Measurements from ENCODE around the gene DOP1B.
"Not testable (repeated sequence)": the region's sequence is repeated elsewhere in the genome, so short reads cannot be mapped to it uniquely, and the experiment has no call there.

DOP1B gene, protein sequence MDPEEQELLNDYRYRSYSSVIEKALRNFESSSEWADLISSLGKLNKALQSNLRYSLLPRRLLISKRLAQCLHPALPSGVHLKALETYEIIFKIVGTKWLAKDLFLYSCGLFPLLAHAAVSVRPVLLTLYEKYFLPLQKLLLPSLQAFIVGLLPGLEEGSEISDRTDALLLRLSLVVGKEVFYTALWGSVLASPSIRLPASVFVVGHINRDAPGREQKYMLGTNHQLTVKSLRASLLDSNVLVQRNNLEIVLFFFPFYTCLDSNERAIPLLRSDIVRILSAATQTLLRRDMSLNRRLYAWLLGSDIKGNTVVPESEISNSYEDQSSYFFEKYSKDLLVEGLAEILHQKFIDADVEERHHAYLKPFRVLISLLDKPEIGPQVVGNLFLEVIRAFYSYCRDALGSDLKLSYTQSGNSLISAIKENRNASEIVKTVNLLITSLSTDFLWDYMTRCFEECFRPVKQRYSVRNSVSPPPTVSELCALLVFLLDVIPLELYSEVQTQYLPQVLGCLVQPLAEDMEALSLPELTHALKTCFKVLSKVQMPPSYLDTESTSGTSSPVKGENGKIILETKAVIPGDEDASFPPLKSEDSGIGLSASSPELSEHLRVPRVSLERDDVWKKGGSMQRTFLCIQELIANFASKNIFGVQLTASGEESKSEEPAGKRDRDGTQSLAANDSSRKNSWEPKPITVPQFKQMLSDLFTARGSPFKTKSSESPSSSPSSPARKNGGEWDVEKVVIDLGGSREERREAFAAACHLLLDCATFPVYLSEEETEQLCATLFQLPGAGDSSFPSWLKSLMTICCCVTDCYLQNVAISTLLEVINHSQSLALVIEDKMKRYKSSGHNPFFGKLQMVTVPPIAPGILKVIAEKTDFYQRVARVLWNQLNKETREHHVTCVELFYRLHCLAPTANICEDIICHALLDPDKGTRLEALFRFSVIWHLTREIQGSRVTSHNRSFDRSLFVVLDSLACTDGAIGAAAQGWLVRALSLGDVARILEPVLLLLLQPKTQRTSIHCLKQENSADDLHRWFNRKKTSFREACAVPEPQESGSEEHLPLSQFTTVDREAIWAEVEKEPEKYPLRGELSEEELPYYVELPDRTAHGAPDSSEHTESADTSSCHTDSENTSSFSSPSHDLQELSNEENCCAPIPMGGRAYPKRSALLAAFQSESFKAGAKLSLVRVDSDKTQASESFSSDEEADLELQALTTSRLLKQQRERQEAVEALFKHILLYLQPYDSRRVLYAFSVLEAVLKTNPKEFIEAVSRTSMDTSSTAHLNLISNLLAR (N-terminal part only)

DNA sequence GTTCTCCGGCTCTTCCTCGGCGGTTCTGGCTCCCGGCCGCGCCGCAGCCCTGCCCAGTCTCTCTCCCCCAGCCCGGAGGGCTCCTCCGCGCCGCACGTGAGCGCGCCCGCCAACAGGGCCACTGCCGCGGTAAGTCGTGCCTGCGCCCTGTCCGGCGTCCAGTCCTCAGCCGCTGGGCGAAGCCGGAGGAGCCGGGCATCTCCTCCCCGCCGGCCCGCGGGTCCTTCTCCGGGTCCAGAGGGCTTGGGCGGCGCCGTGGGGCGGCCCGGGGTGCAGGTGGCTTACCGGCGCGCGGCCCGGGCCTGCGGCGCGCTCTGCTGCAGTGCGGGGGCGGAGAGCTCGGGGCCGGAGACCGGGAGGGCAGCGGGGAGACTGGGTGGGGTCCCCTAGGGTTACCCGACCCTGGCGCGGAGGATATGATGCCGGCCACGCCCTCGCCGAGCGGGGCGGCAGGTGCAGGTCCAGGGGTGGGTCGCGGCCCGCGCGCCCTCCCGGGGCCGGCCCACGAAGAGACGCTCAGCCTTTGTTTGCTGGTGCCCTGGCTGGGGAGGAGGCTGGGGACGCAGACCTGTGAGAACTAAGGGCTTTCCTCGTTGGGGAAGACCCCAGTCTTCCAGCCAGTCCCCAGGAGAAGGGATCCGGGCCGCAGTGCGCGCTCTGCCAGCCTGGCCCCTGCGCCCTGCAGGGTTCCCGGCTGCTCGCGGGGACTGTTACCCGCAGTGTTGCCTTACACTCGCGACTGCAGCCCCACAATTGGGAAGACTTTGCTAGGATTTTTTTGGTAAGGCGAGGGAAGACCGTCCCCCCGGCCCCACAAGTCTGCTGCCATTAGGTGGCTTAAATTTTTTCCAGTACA is at the start of gene DOP1B:
DOP1B (plus strand) TSS at position 10 of the 856 bp plus-strand sequence. CDS start 7,910 bp downstream, outside the sequence.
- DNase-seq (ENCODE audit: insufficient read length, low spot score) (peak; percentile 21), FAIRE-seq (no peak)

DNA sequence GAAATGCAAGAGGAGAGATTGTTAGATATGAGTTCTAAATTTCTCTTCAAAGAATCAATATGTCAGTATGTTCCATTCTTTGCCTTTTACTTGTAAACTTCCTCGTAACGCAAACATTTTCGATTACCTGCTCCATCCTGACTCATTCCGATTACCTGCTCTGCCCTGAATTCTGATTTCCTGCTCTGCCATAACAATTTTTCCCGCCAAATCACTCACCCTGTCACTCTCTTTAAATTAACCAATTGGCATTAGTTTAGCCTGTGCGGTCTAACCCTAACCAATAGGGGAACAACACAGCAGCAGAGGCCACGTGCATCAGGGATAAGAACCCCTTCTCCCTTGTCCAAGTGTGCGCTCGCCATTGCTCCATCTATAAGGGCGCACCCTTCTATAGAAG is 46.8 kb upstream of the DOP1B start:
- DNase-seq (ENCODE audit: insufficient read length, low spot score) (no peak), FAIRE-seq (no peak)

DNA sequence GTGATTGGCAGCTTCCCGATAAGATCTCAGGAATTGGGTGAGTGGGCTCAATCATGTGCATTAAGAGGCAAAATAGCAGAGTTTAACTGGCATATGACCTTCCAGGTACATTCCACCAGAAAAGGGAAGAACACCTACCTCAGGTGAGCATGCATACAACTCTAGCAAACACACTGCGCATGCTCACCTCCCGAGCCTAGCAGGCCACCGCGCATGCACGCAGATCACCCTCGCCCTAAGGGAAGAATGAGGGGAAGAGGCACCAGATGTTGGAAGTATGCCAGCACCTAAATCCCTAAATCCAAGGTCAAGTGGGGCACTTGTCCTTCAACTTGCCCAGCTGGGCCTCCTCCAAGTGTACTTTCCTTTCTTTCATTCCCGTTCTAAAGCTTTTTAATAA is 45.4 kb upstream of the DOP1B start:
- DNase-seq (ENCODE audit: insufficient read length, low spot score) (no peak), FAIRE-seq (no peak)

DNA sequence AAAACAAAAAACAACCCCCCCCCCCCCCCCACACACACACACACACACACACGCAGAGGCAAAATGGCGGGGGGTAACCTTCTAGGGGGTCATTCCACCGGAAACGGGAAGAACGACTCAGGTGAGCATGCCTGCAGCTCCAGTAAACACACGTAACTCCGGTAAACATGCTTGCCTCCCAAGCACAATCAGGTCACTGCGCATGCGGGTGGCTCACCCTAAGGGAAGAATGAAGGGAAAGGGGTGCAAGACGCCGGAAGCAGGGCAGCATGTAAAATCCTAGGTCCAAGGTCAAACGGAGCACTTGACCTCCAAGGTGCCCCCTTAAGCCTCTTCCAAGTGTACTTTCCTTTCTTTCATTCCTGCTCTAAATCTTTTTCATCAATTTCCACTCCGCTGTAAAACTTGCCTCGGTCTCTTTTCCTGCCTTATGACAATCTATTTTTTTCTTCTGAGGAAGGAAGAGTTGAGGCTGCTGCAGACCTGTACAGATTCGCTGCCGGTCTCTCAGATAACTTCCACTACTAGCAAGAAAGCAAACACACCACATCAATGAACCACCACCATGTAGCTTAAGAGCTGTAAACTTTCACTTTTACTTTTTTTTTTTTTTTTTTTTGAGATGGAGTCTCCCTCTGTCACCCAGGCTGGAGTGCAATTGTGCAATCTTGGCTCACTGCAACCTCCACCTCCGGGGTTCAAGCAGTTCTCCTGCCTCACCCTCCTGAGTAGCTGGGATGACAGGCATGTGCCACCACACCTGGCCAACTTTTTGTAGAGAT is 42.8 kb upstream of the DOP1B start:
- DNase-seq (ENCODE audit: insufficient read length, low spot score), result no peak
- FAIRE-seq, result no peak

DNA sequence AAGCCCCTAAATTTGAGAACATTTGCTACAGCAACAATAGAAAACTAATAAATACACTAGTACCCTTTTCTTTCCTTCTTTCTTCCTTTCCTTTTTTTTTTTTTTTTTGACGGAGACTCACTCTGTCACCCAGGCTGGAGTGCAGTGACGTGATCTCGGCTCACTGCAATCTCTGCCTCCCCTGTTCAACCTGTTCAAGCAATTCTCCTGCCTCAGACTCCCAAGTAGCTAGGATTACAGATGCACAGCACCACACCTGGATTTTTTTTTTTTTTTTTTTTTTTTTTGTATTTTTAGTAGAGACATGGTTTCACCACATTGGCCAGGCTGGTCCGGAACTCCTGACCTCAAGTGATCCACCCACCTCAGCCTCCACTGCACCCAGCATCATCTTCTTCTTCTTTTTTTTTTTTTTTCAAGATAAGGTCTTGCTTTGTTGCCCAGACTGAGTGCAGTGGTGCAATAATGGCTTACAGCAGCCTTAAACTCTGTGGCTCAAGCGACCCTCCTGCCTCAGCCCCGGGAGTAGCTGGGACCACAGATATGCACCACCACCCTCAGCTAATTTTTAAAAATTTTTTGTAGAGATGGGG is 41.4 kb upstream of the DOP1B start:
- FAIRE-seq, result no peak

DNA sequence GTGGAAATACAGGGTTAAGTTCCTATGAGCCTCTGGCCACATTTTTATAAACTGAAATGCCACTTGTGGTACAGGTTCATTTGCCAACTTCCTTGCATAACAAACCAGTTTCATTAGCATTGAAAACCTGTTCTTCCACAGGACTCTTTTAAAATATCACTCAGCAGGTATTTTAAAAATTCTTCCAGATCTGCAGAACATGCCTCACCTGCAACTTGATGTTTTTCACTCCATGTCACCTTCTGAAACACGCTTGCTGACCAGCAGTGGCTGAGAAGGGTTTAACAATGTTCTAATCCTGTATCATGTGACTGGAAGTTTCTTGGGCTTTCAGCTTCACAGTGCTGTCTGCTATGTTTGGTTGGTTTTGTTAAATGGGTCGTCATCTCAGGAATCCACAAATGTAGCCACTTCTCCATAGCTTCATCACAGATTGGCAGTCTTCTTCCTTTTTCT is 39.3 kb upstream of the DOP1B start:
- FAIRE-seq, result no peak
- no peak for DNase-seq (ENCODE audit: insufficient read length, low spot score)

More for the DNA sequence above, 41.4 kb upstream of the DOP1B start:
- DNase-seq (ENCODE audit: insufficient read length, low spot score), result no peak

DNA sequence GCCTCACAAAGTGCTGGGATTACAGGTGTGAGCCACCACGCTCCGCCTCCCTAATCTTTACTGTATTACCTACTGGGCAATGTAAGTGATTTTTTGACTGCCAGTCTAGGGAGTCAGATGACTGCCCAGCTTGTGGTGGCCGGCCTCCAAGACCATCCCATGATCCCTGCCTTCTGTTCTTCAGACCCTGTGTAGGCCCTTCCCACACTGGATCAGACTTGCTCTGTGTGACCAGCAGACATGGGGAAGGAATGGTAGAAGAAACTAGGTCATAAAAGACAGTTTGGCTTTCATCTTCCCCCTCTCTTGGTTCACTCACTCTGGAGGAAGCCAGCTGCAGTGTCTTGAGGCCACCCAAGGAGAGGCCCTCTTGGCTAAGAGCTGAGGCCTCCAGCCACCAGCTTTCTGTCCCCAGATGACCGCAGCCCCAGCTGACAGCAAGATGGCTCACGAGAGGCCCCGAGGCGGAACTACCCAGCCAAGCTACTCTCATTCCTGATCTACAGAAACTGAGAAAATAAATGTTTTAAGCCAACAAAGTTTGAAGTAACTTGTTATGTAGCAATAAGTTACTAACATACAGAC is 36.2 kb upstream of the DOP1B start:
- FAIRE-seq, result no peak
- no peak for DNase-seq (ENCODE audit: insufficient read length, low spot score)

DNA sequence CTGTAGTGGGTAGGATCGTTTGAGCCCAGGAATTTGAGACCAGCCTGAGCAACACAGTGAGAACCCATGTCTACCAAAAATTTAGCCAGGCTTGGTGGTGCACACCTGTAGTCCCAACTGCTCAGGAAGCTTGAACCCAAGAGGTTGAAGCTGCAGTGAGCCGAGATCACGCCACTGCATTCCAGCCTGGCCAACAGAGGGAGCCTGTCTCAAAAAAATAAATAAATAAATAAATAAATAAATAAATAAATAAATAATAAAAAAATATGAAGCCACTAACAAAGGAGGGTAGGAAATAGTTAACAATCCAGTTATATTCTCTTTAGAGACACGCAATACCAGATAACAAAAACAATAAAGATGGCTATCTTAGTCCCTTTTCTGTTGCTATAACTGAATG is 33.6 kb upstream of the DOP1B start:
- no peak for FAIRE-seq
- DNase-seq (ENCODE audit: insufficient read length, low spot score), result no peak

DNA sequence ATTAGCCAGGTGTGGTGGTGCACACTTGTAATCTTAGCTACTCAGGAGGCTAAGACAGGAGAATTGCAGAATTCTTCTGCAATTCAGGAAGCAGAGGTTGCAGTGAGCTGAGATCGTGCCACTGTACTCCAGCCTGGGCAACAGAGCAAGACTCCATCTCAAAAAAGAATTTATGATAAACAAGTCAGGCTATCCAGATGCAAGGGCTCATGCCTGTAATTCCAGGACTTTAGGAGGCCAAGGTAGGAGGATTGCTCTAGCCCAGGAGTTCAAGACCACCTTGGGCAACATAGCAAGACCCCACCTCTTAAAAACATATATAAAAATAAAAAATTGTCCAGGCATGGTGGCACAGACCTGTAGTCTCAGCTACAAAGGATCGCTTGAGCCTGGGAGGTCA is 32.2 kb upstream of the DOP1B start:
- FAIRE-seq, result no peak

DNA sequence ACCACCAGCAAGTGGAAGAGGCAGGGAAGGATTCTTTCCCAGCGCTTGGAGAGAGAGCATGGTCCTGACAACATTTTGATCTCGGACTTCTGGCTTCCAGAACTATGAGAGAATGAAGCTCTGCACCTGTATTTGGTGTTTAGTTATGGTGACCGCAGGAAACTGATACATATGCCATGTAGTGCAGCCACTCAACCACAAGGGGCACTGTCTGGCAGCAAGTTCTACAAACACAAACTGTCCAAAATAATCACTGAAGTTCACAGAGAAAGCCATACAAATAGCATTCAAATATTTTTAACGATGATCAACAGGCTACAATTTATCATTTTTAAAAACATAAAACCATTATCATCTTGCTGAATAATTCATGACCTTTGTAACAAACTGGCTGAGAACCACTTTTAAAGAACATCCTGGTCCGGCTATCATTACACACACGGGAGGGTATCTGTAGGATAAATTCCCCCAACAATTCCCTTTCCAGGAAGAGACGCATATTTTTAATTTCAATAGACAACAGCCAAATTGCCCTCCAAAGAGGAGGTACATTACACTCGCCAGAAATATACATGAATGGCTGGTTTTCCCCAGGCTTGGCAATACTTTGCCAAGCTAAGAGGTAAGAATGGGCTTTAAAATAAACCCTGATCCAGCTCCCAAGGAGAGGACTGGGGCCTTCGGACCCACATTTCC is 31.0 kb upstream of the DOP1B start:
- FAIRE-seq (peak; percentile 4), DNase-seq (ENCODE audit: insufficient read length, low spot score) (no peak)

More for the DNA sequence above, 32.2 kb upstream of the DOP1B start:
- DNase-seq (ENCODE audit: insufficient read length, low spot score), result no peak

DNA sequence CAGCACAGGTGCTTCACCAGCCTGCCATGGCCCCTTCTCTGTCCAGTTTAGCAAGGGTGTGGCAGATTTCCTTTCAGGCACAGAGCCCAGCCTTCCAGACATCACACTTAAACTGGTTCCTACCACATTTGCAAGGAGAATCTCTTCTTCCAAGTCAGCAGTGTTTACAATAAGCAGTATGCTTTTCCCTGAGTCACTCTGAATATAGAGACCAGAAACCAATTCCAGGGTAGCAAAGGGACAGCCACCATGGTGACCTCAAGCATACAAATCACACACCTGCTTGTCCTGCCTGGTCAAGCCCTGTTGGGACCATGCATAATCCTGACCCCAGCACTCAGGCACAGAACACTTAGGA is 30.4 kb upstream of the DOP1B start:
- FAIRE-seq (no peak), DNase-seq (ENCODE audit: insufficient read length, low spot score) (no peak)

DNA sequence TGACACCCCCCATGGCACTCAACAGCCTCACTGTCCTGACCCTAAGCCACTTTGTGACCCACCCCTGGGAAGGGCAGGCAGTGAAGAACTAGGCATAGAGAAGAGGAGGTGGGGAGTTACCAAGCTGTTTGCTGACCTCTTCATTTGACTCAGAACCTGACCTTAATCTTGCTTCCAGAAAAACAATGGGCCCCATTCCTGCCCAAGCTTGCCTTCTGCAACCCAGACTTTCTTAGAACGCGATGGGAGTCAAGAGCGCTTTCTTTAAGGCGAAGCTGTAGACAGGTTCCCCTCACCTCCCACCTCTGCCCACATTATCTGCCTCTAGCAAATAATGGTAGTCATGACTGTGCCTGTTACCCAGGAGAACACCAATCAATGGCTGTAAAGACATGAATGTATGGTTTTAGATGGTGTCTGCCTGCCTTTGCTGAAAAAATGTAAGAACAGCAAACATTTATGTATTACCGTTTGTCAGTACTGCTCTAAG is 30.0 kb upstream of the DOP1B start:
- DNase-seq (ENCODE audit: insufficient read length, low spot score), result no peak
- no peak for FAIRE-seq

DNA sequence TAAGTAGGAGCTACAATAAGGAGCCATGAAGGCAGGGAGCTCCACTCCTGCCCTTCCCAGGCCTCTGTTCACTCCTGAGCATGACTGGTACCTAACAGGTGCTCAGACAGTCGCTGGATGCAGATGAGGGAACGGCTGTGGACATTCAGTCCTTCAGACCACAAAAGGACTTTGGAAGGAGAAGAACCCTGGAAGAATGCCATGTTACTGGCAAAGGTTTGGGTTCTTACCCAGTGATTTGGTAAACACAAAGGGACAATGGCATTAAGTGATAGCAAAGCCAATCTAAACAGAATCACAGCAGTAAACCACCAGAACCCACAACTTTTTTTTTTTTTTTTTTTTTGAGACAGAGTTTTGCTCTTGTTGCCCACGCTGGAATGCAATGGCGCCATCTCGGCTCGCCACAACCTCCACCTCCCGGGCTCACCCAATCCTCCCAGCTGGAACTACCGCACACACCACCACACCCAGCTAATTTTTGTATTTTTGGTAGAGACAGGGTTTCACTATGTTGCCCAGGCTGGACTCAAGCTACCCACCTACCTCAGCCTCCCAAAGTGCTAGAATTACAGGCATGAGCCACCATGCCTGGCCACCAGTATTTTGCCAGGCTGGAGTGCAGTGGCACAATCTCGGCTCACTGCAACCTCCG is 29.2 kb upstream of the DOP1B start:
- FAIRE-seq, result no peak

DNA sequence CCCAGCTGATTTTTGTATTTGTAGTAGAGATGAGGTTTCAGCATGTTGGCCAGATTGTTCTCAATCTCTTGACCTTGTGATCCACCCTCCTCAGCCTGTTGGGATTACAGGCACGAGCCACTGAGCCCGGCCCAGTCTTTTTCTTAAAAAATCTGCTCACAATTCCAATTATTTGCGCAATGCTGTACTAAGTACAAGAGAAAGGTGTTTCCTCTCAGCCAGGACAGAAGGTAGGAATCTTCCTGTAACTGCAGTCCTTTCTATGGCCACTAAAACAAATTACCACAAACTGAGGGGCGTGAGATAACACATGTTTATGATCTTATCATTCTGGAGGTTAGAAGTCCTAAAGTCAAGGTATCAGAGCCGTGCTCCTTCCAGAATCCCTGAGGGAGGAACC is 28.6 kb upstream of the DOP1B start:
- DNase-seq (ENCODE audit: insufficient read length, low spot score) (no peak), FAIRE-seq (no peak)

More for the DNA sequence above, 29.2 kb upstream of the DOP1B start:
- DNase-seq (ENCODE audit: insufficient read length, low spot score), result no peak

DNA sequence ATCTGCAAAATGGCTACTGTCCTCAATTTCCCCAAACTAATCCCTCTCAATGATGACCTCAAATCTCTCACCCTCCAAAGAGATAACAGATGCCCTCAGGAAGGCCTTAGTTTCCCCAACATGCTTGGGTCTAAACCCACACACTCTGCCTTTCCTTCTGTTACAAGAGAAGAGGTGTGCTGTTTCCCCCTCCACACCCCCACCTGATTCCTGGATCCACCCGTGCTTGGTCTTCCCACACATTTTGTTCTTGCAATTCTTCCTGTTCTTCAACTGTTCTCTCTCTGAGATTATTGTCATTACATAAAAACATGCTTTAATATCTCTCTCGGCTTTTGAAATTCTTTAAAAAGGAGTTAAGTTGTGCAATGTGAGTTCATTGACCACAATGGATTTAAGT is 27.4 kb upstream of the DOP1B start:
- DNase-seq (ENCODE audit: insufficient read length, low spot score) (no peak), FAIRE-seq (no peak)

DNA sequence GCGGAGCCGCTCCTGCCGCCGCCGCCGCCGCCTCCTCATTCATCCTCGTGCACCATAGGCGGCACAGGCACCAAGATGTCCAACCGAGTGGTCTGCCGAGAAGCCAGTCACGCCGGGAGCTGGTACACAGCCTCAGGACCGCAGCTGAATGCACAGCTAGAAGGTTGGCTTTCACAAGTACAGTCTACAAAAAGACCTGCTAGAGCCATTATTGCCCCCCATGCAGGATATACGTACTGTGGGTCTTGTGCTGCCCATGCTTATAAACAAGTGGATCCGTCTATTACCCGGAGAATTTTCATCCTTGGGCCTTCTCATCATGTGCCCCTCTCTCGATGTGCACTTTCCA is 26.2 kb upstream of the DOP1B start:
- not testable (repeated sequence) for DNase-seq (ENCODE audit: insufficient read length, low spot score); FAIRE-seq

DNA sequence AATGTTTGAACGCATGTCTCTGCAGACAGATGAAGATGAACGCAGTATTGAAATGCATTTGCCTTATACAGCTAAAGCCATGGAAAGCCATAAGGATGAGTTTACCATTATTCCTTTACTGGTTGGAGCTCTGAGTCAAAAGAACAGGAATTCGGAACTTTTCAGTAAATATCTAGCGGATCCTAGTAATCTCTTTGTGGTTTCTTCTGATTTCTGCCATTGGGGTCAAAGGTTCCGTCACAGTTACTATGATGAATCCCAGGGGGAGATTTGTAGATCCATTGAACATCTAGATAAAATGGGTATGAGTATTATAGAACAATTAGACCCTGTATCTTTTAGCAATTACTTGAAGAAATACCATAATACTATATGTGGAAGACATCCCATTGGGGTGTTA is 25.8 kb upstream of the DOP1B start:
- not testable (repeated sequence) for DNase-seq (ENCODE audit: insufficient read length, low spot score); FAIRE-seq

Measured in GM19239 (cell line).